NCI-H1694 (cell line): ENCODE measurements around the gene GRM8.

Source experiments
- DNase-seq: peaks from one replicate; lab custom pipeline; 2025; lab: John Stamatoyannopoulos, UW

GRM8 gene

GRCh38 chr7:127252778-127253280 is at the start of gene GRM8:
Gene GRM8 (minus strand): TSS chr7:127252941.
- DNase-seq: peak; percentile 61

- peak; percentile 6 for DNase-seq
Measured at GRCh38 chr7:127290801-127291361, 38.1 kb upstream of the GRM8 start.

GRCh38 chr7:127290116-127290655 is 37.4 kb upstream of the GRM8 start:
- peak; percentile 24 for DNase-seq

- no peak for DNase-seq
Measured at GRCh38 chr7:127287133-127287532, 34.4 kb upstream of the GRM8 start.

- no peak for DNase-seq
Measured at GRCh38 chr7:127270093-127270492, 17.4 kb upstream of the GRM8 start.

GRCh38 chr7:127266047-127266446 is 13.3 kb upstream of the GRM8 start:
- DNase-seq: no peak

GRCh38 chr7:127264219-127264618 is 11.5 kb upstream of the GRM8 start:
- DNase-seq: no peak

- no peak for DNase-seq
Measured at GRCh38 chr7:127258111-127258510, 5.4 kb upstream of the GRM8 start.

GRCh38 chr7:127257086-127257485 is 4.3 kb upstream of the GRM8 start:
- no peak for DNase-seq

- DNase-seq: peak; percentile 86
Measured at GRCh38 chr7:127256041-127256725, 3.4 kb upstream of the GRM8 start.

GRCh38 chr7:127254163-127254684 is 1.5 kb upstream of the GRM8 start:
- DNase-seq: no peak

- DNase-seq: peak; percentile 54
Measured at GRCh38 chr7:127253281-127254162, 781 bp upstream of the GRM8 start.

GRCh38 chr7:127252377-127252713 is 396 bp downstream of the GRM8 start:
- no peak for DNase-seq

- no peak for DNase-seq
Measured at GRCh38 chr7:127251465-127252376, 1.0 kb downstream of the GRM8 start.

GRCh38 chr7:127251036-127251464 is 1.7 kb downstream of the GRM8 start:
- no peak for DNase-seq

- DNase-seq: no peak
Measured at GRCh38 chr7:127250312-127251035, 2.3 kb downstream of the GRM8 start.

GRCh38 chr7:127245607-127246006 is 7.1 kb downstream of the GRM8 start:
- peak; percentile 55 for DNase-seq

GRCh38 chr7:127245002-127245401 is 7.7 kb downstream of the GRM8 start:
- no peak for DNase-seq

- no peak for DNase-seq
Measured at GRCh38 chr7:127239814-127240213, 12.9 kb downstream of the GRM8 start.

- no peak for DNase-seq
Measured at GRCh38 chr7:127233630-127234029, 19.1 kb downstream of the GRM8 start.

GRCh38 chr7:127231415-127231814 is 21.3 kb downstream of the GRM8 start:
- no peak for DNase-seq
